Measurements from ENCODE around the gene TEX48.

TEX48 gene

DNA sequence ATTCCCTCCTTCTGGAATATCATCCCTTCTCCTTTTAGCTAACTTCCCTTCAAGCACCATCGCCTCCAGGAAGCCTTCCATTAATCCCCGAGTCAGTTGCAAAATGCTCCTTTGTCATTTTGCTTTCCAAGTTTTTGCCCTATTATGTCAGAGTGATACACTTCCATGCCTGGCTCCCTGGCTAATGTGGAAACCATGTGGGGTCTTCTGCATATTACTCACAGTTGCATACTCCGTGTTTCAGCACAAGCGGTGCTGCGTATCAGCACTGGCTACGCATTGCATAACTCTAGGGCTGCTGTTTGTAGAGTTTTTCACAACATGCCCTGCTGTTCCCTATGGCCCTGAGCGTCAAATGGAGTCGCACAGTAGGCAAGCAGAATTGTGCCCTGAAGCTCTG lies 26.3 kb downstream of the TEX48 start:
- TF ChIP-seq, protein P1, sequence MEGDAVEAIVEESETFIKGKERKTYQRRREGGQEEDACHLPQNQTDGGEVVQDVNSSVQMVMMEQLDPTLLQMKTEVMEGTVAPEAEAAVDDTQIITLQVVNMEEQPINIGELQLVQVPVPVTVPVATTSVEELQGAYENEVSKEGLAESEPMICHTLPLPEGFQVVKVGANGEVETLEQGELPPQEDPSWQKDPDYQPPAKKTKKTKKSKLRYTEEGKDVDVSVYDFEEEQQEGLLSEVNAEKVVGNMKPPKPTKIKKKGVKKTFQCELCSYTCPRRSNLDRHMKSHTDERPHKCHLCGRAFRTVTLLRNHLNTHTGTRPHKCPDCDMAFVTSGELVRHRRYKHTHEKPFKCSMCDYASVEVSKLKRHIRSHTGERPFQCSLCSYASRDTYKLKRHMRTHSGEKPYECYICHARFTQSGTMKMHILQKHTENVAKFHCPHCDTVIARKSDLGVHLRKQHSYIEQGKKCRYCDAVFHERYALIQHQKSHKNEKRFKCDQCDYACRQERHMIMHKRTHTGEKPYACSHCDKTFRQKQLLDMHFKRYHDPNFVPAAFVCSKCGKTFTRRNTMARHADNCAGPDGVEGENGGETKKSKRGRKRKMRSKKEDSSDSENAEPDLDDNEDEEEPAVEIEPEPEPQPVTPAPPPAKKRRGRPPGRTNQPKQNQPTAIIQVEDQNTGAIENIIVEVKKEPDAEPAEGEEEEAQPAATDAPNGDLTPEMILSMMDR (IDR thresholded peaks at IDR 0.05; ENCODE audit: control insufficient read depth, insufficient read depth, low read depth, low read length, missing control alignments): no peak
- DNase-seq (ENCODE audit: low read depth): peak; percentile 80
- H3K4me3 ChIP-seq (ENCODE audit: control insufficient read depth, low read depth, low read length): no peak overlapping the region

DNA sequence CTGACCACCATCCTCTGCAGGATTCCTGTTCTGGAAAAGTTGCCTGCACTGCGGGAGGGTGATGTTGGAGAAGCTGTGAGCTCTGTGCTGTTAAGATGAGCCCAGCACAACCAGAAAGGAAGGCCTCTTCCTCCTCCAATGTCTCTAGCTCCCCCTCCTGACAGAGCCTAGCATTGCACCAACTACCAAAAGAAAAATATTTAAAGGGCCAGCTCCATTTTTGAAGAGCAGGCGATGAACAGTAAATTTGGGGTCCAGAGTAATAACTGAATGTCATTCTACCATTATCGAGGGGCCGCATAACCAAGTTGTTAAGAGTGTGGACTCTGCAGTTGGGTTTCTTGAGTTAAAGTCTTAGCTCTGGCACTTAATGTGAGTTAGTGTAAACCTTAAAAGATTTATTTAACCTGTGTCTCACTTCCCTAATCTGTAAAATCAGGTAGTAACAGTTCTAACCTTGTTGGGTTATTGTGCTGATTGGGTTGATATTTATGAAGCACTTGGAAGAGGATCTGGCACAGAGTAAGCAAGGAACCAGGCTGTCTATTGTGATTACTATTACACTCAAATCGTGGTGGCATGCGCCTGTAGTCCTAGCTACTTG lies 28.3 kb downstream of the TEX48 start:
- no peak overlapping the region for H3K4me3 ChIP-seq (ENCODE audit: control insufficient read depth, low read depth, low read length)
- TF ChIP-seq, protein P1 (IDR thresholded peaks at IDR 0.05; ENCODE audit: control insufficient read depth, insufficient read depth, low read depth, low read length, missing control alignments): peak; percentile 93
- peak; percentile 52 for DNase-seq (ENCODE audit: low read depth)

DNA sequence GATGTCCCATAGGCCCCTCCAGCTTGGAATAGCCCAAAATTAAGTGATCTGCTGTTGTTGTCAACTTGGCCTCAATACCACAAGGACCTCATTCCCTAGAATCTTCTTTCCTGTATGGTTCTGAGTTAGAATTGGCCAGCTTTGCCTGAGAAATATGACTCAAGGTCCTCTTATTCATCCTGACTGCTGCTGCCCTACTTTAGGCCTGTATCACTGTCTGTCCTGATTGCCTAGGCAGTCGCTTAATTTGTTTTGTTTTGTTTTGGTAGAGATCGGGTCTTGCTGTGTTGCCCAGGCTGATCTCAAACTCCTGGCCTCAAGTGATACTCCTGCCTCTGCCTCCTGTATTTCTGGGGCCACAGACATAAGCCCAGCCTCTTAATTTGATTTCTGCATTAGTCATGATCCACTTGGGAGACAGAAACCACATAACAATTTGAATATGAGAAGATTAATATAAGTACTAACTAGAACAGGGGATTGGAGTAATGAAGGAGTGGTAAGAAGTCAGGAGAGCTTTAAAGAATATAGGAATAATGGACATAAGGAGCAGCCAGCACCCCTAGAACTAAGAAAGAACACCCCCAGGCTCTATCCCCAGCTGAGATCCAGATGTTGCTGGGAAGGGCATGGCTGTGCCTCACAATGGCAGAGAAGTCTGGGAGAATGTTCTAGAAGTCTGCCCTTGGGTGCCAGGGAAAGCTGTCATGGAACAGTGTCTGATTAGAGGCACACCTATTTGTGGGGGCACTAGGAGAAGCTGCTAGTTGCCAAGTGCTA lies 29.0 kb downstream of the TEX48 start:
- no peak overlapping the region for H3K4me3 ChIP-seq (ENCODE audit: control insufficient read depth, low read depth, low read length)
- no peak for DNase-seq (ENCODE audit: low read depth)
- TF ChIP-seq, protein P1 (IDR thresholded peaks at IDR 0.05; ENCODE audit: control insufficient read depth, insufficient read depth, low read depth, low read length, missing control alignments): no peak

DNA sequence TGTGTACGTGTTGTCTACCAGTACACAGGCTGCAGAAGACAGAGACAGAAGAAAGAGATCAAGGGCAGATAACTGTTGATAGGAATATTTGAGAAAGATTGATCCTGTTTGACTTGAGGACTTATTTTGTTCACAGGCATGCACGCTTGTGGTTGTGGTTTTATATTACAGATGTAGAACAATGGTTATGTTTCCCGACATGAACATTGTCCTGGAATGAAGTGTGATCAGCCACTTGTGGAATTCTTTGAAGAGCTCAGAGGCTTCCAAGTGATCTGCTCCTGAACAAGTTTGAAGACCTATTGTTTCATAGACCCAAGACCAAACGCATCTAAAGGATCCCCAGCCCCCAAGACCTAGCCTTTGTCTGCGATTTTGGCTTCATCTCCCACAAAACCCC lies 38.1 kb downstream of the TEX48 start:
- no peak overlapping the region for H3K4me3 ChIP-seq (ENCODE audit: control insufficient read depth, low read depth, low read length)
- TF ChIP-seq, protein P1 (IDR thresholded peaks at IDR 0.05; ENCODE audit: control insufficient read depth, insufficient read depth, low read depth, low read length, missing control alignments): no peak
- DNase-seq (ENCODE audit: low read depth): no peak

DNA sequence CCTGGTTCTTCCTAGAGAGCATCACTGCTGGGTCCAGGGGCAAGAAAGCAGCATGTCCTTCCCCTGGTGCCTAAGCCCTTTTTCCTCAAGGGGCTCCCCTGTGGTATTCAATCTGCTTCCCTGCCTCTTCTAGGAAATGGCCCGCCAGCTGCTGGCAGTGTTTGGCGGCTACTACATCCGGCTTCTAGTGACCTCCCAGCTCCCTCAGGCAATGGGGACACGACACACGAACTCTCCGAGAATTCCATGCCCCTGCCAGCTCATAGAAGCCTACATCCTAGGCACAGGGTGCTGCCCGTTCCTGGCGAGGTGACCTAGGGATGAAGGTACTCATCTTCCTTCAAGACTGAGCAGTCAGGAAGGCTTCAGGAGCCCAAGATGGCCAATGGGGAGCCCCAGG lies 39.0 kb downstream of the TEX48 start:
- TF ChIP-seq, protein P1 (IDR thresholded peaks at IDR 0.05; ENCODE audit: control insufficient read depth, insufficient read depth, low read depth, low read length, missing control alignments): no peak
- no peak for DNase-seq (ENCODE audit: low read depth)
- no peak overlapping the region for H3K4me3 ChIP-seq (ENCODE audit: control insufficient read depth, low read depth, low read length)

DNA sequence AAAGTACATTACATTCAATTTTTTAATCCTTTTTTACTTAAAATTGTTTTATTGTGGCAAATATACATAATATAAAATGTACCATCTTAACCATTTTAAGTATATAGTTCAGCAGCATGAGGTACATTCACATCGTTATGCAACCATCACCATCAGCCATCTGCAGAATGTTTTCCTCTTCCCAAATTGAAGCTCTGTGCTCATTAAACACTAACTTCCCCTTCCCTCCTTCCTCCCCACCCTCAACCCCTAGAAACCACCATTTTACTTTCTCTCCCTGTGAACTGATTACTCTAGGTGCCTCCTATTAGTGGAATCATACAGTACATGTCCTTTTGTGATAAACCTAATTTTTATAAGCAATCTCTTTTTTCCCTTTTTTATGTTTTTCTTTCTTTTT lies 40.0 kb downstream of the TEX48 start:
- TF ChIP-seq, protein P1 (IDR thresholded peaks at IDR 0.05; ENCODE audit: control insufficient read depth, insufficient read depth, low read depth, low read length, missing control alignments): no peak
- DNase-seq (ENCODE audit: low read depth): no peak
- H3K4me3 ChIP-seq (ENCODE audit: control insufficient read depth, low read depth, low read length): no peak overlapping the region
